Neural progenitor cell (in vitro differentiated cells): ENCODE measurements around the gene MCRS1. TPM values are rescaled to one million over a fixed set of nuclear protein-coding genes. Genes with fewer than 3 reads are reported as not detected.

ENCODE experiments used
- DNase-seq: peaks from one replicate; pipeline ENCODE4 v3.0.0-alpha.2; 2016; ENCODE audit warnings: low spot score
- H2AFZ ChIP-seq: fragments of 200-600 bp; sonication (generic); replicated peaks from 2 replicates; pipeline ENCODE4 v1.6.1; 2016; ENCODE audit warnings: antibody characterized with exemption
- H3F3A ChIP-seq: fragments of 200-600 bp; sonication (generic); 2 replicates; pipeline ENCODE4 v1.6.1; 2016; ENCODE audit warnings: antibody characterized with exemption, low read depth
- H3K27ac ChIP-seq: fragments of 200-600 bp; sonication (generic); 2 replicates; pipeline ENCODE4 v1.5.1; 2016; ENCODE audit warnings: mild to moderate bottlenecking
- H3K27me3 ChIP-seq: fragments of 200-600 bp; sonication (generic); 2 replicates; pipeline ENCODE4 v1.6.1; 2016; ENCODE audit warnings: mild to moderate bottlenecking, moderate library complexity
- H3K36me3 ChIP-seq: fragments of 200-600 bp; sonication (generic); 2 replicates; pipeline ENCODE4 v1.5.1; 2016
- H3K4me1 ChIP-seq: fragments of 200-600 bp; sonication (generic); 2 replicates; pipeline ENCODE4 v1.6.1; 2016; ENCODE audit warnings: mixed run types
- H3K4me2 ChIP-seq: fragments of 200-600 bp; sonication (generic); 2 replicates; pipeline ENCODE4 v1.6.1; 2016
- H3K4me3 ChIP-seq: fragments of 200-600 bp; sonication (generic); 2 replicates; pipeline ENCODE4 v1.5.1; 2016
- H3K79me2 ChIP-seq: fragments of 200-600 bp; sonication (generic); 2 replicates; pipeline ENCODE4 v1.6.1; 2016; ENCODE audit warnings: low read depth
- H3K9ac ChIP-seq: fragments of 200-600 bp; sonication (generic); 2 replicates; pipeline ENCODE4 v1.6.1; 2016
- H3K9me3 ChIP-seq: fragments of 200-600 bp; sonication (generic); 2 replicates; pipeline ENCODE4 v1.5.1; 2016; ENCODE audit warnings: low read depth
- H4K20me1 ChIP-seq: fragments of 200-600 bp; sonication (generic); 2 replicates; pipeline ENCODE4 v1.6.1; 2016; ENCODE audit warnings: low read depth
- H3K27ac Mint-ChIP-seq: 3 replicates; pipeline ENCODE4 v1.8.0; 2021; ENCODE audit warnings: mixed read lengths
- H3K27me3 Mint-ChIP-seq: 2 replicates; pipeline ENCODE4 v1.8.0; 2022; ENCODE audit warnings: low read depth, mild to moderate bottlenecking, inconsistent platforms, moderate library complexity, mixed read lengths; ENCODE audit not compliant: insufficient read depth
- H3K36me3 Mint-ChIP-seq: 3 replicates; pipeline ENCODE4 v1.8.0; 2021; ENCODE audit warnings: mixed read lengths
- H3K4me1 Mint-ChIP-seq: 3 replicates; pipeline ENCODE4 v1.8.0; 2021; ENCODE audit warnings: mixed read lengths
- H3K4me3 Mint-ChIP-seq: 3 replicates; pipeline ENCODE4 v1.8.0; 2021; ENCODE audit warnings: mild to moderate bottlenecking, moderate library complexity, mixed read lengths
- H3K9me3 Mint-ChIP-seq: 3 replicates; pipeline ENCODE4 v1.8.0; 2020; ENCODE audit warnings: mixed read lengths
- EZH2 ChIP-seq: fragments of 200-600 bp; sonication (generic); IDR thresholded peaks from 2 replicates; pipeline ENCODE4 v1.6.1; 2017; ENCODE audit warnings: antibody characterized with exemption, mild to moderate bottlenecking, moderate library complexity
- EZH2phosphoT487 ChIP-seq: fragments of 200-600 bp; sonication (generic); IDR thresholded peaks from 2 replicates; pipeline ENCODE4 v1.6.1; 2017; ENCODE audit warnings: antibody characterized with exemption
- total RNA-seq: library from RNA; depleted of rRNA; stranded (reverse); fragments of >200 nt; gene quantifications from 2 replicates; pipeline ENCODE4 v1.2.3, GENCODE V29; 2015; ENCODE audit warnings: low replicate concordance
- TF ChIP-seq, protein P1 (sequence below): fragments of 200-600 bp; sonication (generic); IDR thresholded peaks from 2 replicates; pipeline ENCODE4 v1.5.1; 2017; ENCODE audit warnings: antibody characterized with exemption, mild to moderate bottlenecking

Gene MCRS1
- total RNA-seq, 1 donor from 2014 or later = 62.4 TPM

DNA sequence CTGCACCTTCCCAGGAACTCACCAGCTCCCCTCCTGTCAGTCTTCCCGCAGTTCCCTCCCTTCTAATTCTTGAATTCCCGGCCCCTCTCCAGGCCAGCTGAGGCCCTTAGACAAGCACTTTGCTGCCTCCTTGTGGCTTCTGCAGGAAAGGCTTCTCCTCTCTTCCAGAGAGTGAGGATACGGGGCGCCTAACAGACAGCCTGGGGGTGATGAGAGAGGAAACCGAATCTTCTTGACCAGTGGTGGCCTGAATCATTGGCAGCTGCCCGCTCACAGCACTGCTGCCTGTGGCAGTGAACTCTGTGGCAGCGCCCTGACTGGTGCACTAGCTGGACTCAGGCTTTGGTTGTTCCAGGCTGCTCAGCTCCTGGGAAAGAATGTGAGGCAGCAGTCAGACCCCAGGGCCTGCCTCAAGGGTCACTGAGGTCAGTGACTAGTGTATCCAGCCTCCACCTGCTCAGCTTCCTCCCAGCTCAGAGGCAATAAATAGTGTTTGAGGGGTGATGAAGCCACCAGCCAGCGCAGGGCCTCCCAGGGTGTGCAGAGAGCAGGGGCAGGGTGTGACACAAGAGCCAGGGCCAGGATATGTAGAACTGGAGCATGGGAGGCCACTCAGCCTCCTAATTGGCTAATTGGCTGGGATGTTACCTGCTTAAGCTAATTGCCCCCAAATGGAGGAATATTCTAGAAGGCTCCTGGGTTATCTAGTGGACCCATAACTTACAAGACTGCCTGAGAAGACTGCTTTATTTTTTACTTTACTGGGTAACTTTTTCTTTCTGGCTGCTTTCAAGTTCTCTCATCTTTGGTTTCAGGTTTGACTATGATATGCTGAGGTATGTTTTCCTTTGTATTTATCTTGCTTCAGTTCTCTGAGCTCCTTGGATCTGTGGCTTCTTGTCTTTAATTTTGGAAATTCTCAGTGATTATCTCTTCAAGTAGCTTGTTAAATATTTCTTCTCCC lies 12.9 kb upstream of the MCRS1 start:
- Mint-ChIP-seq H3K4me1 (peaks cover 33% of the 10 kb centered on the region), H3K4me3 (peak overlapping the region; percentile 10), H3K9me3 (no peaks in the 10 kb centered on the region), H3K36me3 (peaks cover 8% of the 10 kb centered on the region), H3K27me3 (peaks cover 5% of the 10 kb centered on the region), H3K27ac (peak overlapping the region; percentile 82)
- peak overlapping the region; percentile 72 for H3K27ac ChIP-seq
- H3F3A ChIP-seq = peaks cover 44% of the 10 kb centered on the region
- TF ChIP-seq, protein P1, sequence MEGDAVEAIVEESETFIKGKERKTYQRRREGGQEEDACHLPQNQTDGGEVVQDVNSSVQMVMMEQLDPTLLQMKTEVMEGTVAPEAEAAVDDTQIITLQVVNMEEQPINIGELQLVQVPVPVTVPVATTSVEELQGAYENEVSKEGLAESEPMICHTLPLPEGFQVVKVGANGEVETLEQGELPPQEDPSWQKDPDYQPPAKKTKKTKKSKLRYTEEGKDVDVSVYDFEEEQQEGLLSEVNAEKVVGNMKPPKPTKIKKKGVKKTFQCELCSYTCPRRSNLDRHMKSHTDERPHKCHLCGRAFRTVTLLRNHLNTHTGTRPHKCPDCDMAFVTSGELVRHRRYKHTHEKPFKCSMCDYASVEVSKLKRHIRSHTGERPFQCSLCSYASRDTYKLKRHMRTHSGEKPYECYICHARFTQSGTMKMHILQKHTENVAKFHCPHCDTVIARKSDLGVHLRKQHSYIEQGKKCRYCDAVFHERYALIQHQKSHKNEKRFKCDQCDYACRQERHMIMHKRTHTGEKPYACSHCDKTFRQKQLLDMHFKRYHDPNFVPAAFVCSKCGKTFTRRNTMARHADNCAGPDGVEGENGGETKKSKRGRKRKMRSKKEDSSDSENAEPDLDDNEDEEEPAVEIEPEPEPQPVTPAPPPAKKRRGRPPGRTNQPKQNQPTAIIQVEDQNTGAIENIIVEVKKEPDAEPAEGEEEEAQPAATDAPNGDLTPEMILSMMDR = peak; percentile 95
- TF ChIP-seq EZH2 = no peak
- peak overlapping the region; percentile 77 for H3K4me2 ChIP-seq
- H3K9ac ChIP-seq = no peak overlapping the region
- peaks cover 31% of the 10 kb centered on the region for H3K4me1 ChIP-seq
- no peaks in the 10 kb centered on the region for H3K36me3 ChIP-seq
- peak; percentile 95 for DNase-seq
- peak overlapping the region; percentile 28 for H3K4me3 ChIP-seq
- H2AFZ ChIP-seq = no peak overlapping the region
- H3K79me2 ChIP-seq = peaks cover 15% of the 10 kb centered on the region
- H4K20me1 ChIP-seq = peaks cover 20% of the 10 kb centered on the region
- H3K27me3 ChIP-seq = no peaks in the 10 kb centered on the region
- H3K9me3 ChIP-seq = no peaks in the 10 kb centered on the region

GRCh38 chr12:49578471-49579112 lies 10.7 kb upstream of the MCRS1 start:
- Histone ChIP-seq H3K27me3 (no peaks in the 10 kb centered on the region), H3K4me1 (peaks cover 31% of the 10 kb centered on the region), H2AFZ (no peak overlapping the region), H3K27ac (peak overlapping the region; percentile 75), H3K9ac (no peak overlapping the region), H3K9me3 (no peaks in the 10 kb centered on the region), H3K4me2 (peak overlapping the region; percentile 41), H3K36me3 (no peaks in the 10 kb centered on the region), H3K79me2 (peaks cover 15% of the 10 kb centered on the region), H4K20me1 (peaks cover 20% of the 10 kb centered on the region), H3K4me3 (no peak overlapping the region), H3F3A (peaks cover 44% of the 10 kb centered on the region)
- Mint-ChIP-seq H3K9me3 (no peaks in the 10 kb centered on the region), H3K27ac (peak overlapping the region; percentile 14), H3K27me3 (peaks cover 3% of the 10 kb centered on the region), H3K4me3 (no peak overlapping the region), H3K36me3 (peaks cover 10% of the 10 kb centered on the region), H3K4me1 (peaks cover 33% of the 10 kb centered on the region)
- DNase-seq = peak; percentile 89
- TF ChIP-seq, protein P1 = no peak
- TF ChIP-seq EZH2 = no peak

GRCh38 chr12:49577589-49578315 lies 9.8 kb upstream of the MCRS1 start:
- peaks cover 31% of the 10 kb centered on the region for H3K4me1 ChIP-seq
- H3K9me3 ChIP-seq = no peaks in the 10 kb centered on the region
- H3F3A ChIP-seq = peaks cover 44% of the 10 kb centered on the region
- no peak overlapping the region for H3K4me3 ChIP-seq
- Mint-ChIP-seq H3K36me3 (peaks cover 12% of the 10 kb centered on the region), H3K27ac (peak overlapping the region; percentile 18), H3K9me3 (no peaks in the 10 kb centered on the region), H3K4me3 (no peak overlapping the region), H3K4me1 (peaks cover 33% of the 10 kb centered on the region), H3K27me3 (peaks cover 3% of the 10 kb centered on the region)
- H3K27ac ChIP-seq = peak overlapping the region; percentile 75
- H3K9ac ChIP-seq = no peak overlapping the region
- H3K36me3 ChIP-seq = no peaks in the 10 kb centered on the region
- peaks cover 15% of the 10 kb centered on the region for H3K79me2 ChIP-seq
- TF ChIP-seq, protein P1 = no peak
- no peak for TF ChIP-seq EZH2phosphoT487
- no peak for TF ChIP-seq EZH2
- no peak overlapping the region for H3K4me2 ChIP-seq
- no peaks in the 10 kb centered on the region for H3K27me3 ChIP-seq
- H2AFZ ChIP-seq = no peak overlapping the region
- DNase-seq = no peak
- peaks cover 20% of the 10 kb centered on the region for H4K20me1 ChIP-seq
